Measurements from ENCODE around the gene FLOT1.

FLOT1 gene

DNA sequence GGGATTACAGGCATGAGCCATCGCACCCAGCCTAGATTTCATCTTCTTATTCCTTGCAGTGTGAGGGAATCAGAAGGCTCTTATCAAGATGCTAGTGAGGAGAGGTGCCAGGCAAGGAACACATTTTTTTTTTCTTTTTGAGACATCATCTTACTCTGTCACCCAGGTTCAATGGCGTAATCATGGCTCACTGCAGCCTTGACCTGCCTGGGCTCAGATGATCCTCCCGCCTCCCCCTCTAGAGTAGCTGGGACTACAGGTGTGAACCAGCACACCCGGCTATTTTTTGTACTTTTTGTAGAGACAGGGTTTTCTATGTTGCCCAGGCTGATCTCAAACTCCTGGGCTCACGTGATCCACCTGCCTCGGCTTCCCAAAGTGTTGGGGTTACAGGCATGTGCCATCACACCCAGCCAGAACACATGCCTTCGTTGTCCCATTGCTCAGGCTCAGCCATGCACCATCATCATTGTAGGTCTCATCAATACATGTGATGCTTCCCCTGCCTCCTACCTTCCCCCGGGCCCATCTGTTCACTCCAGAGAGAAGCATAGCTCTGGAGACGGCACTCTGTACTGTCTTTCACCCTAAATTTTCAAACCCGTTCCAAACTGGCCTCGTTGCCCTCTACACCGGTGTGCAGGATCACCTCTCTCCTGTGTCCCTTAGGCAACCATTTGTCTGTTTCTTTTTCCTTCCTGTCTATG, 10.1 kb downstream of the FLOT1 start:
- TF ChIP-seq, protein P1, sequence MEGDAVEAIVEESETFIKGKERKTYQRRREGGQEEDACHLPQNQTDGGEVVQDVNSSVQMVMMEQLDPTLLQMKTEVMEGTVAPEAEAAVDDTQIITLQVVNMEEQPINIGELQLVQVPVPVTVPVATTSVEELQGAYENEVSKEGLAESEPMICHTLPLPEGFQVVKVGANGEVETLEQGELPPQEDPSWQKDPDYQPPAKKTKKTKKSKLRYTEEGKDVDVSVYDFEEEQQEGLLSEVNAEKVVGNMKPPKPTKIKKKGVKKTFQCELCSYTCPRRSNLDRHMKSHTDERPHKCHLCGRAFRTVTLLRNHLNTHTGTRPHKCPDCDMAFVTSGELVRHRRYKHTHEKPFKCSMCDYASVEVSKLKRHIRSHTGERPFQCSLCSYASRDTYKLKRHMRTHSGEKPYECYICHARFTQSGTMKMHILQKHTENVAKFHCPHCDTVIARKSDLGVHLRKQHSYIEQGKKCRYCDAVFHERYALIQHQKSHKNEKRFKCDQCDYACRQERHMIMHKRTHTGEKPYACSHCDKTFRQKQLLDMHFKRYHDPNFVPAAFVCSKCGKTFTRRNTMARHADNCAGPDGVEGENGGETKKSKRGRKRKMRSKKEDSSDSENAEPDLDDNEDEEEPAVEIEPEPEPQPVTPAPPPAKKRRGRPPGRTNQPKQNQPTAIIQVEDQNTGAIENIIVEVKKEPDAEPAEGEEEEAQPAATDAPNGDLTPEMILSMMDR (conservative IDR thresholded peaks at IDR 0.05; ENCODE audit: low read depth, low read length): no peak
- no peak for DNase-seq (ENCODE audit: low read depth)
- no peak overlapping the region for H3K4me3 ChIP-seq (ENCODE audit: low read length)

DNA sequence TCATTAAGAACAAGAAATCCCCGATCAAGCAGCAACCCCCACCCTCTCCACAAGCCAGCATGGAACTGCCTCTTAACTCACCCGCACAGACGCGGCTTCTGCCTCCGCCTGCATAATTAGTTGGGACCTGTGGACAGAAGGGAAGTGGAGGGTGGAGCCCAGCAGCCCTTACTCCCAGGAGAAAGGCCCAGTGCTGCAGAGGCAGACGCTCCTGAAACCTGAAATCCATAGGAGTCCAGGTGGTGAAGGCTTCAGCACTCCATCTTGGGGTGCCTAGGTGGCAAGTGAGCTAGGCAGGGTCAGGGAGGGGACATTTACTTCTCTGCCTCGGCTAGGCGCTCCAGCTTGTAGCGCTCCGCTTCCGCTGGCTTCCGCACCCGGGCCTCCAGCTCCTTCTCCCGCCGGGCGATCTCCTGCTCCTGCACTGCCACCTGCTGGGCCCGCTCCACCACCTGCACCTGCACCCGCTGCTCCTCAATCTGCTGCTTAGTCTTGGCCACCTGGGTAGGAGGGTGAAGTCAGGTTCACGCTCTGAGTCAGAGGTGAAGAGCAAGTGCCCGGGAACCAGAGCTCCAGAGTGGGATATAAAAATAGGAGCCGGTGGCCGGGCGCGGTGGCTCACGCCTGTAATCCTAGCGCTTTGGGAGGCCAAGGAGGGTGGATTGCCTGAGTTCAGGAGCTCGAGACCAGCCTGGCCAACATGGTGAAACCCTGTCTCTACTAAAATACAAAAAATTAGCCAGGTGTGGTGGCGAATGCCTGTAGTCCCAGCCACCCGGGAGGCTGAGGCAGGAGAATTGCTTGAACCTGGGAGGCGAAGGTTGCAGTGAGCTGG, 11.7 kb downstream of the FLOT1 start:
- no peak overlapping the region for H3K4me3 ChIP-seq (ENCODE audit: low read length)
- TF ChIP-seq, protein P1 (conservative IDR thresholded peaks at IDR 0.05; ENCODE audit: low read depth, low read length): peak; percentile 85
- DNase-seq (ENCODE audit: low read depth): no peak

DNA sequence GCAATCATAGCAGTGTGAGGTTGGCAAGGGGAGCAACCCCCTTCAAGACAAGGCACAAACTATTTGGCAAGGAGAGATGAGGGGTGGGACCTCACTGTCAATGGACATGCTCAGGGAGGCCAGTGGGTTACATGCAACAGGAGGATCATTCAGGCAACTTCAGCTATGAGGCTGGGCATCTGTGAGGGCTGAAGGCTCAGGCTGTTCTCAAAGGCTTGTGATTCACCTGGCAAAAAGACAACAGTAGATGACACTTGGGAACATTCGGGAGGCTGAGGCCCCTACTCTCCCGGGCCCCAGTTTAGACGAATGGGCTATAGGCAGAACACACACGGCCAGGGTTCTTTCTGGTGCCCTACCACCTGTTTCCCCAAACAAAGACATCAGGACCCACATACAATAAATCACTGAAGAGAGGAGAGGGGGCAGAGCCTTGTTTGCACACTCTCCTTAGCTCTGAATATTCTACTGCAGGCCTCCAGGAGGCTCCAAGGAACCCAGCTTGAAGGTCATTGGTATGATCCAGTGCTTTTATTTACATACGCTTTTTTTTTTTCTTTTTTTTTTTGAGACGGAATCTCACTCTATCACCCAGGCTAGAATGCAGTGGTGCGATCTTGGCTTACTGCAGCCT, 14.4 kb downstream of the FLOT1 start:
- TF ChIP-seq, protein P1 (conservative IDR thresholded peaks at IDR 0.05; ENCODE audit: low read depth, low read length): peak; percentile 20
- H3K4me3 ChIP-seq (ENCODE audit: low read length): no peak overlapping the region
- no peak for DNase-seq (ENCODE audit: low read depth)

GRCh38 chr6:30726506-30727413, 15.7 kb downstream of the FLOT1 start:
- no peak for DNase-seq (ENCODE audit: low read depth)
- TF ChIP-seq, protein P1 (conservative IDR thresholded peaks at IDR 0.05; ENCODE audit: low read depth, low read length): no peak
- H3K4me3 ChIP-seq (ENCODE audit: low read length): no peak overlapping the region

DNA sequence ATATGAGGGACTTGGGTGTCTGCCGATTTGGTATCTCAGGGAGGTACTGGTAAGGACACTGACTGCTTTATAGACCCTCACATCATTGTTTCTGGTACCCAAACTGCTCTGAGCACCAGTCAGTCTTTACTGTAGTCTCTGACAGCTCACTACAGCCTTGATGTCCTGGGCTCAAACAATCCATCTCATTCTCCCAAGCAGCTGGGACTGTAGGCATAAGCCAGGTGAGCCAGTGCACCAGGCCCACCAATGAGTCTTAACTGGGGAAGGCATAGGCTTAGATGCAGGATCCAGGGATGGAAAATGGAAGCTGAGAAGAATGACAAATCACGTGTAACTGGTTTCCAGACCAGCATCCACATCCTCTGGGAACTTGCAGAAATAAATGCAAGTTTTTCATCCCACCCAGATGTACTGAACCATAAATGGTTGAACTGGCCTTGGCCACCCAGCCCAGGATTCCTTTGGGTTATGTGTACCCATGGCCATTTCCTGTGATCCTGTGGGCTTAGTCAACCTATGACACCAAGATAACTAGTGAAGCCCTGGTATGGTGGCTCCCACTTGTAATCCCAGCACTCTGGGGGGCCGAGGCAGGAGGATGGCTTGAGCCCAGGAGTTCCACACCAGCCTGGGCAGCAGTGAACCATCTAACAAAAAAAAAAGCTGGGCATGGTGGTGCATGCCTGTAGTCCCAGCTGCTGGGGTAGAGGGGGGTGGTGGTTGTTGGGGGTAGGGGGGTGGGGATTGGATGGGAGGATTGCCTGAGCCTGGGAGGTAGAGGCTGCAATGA, 16.6 kb downstream of the FLOT1 start:
- DNase-seq (ENCODE audit: low read depth): no peak
- TF ChIP-seq, protein P1 (conservative IDR thresholded peaks at IDR 0.05; ENCODE audit: low read depth, low read length): no peak
- H3K4me3 ChIP-seq (ENCODE audit: low read length): no peak overlapping the region
